GM23248 (cell line): ENCODE results near the gene TNXB. TPM values are rescaled to one million over a fixed set of nuclear protein-coding genes. Genes with fewer than 3 reads are reported as not detected.
A peak's percentile ranks its signal among the peaks of the same experiment; 100 is the strongest.

Source experiments
- DNase-seq: peaks from one replicate; pipeline ENCODE4 v3.0.0-alpha.2; 2015
- H2AFZ ChIP-seq: fragments of 200-600 bp; sonication (generic); 2 replicates; pipeline ENCODE4 v1.6.1; 2016; ENCODE audit warnings: antibody characterized with exemption
- H3F3A ChIP-seq: fragments of 200-600 bp; sonication (generic); 2 replicates; pipeline ENCODE4 v1.6.1; 2016; ENCODE audit warnings: mild to moderate bottlenecking, antibody characterized with exemption, mixed run types; ENCODE audit not compliant: insufficient read depth
- H3K27ac ChIP-seq: fragments of 200-600 bp; sonication (generic); 2 replicates; pipeline ENCODE4 v1.5.1; 2016; ENCODE audit warnings: mild to moderate bottlenecking
- H3K27me3 ChIP-seq: fragments of 200-600 bp; sonication (generic); replicated peaks from 2 replicates; pipeline ENCODE4 v1.6.1; 2016; ENCODE audit warnings: mild to moderate bottlenecking; ENCODE audit not compliant: insufficient read depth
- H3K36me3 ChIP-seq: fragments of 200-600 bp; sonication (generic); 2 replicates; pipeline ENCODE4 v1.6.1; 2016; ENCODE audit warnings: low read depth, mild to moderate bottlenecking
- H3K4me1 ChIP-seq: fragments of 200-600 bp; sonication (generic); 2 replicates; pipeline ENCODE4 v1.6.1; 2016; ENCODE audit warnings: mild to moderate bottlenecking; ENCODE audit not compliant: insufficient read depth
- H3K4me2 ChIP-seq: fragments of 200-600 bp; sonication (generic); one replicate; pipeline ENCODE4 v1.6.1; 2016; ENCODE audit warnings: mild to moderate bottlenecking; ENCODE audit not compliant: unreplicated experiment
- H3K4me3 ChIP-seq: fragments of 200-600 bp; sonication (generic); 2 replicates; pipeline ENCODE4 v1.5.1; 2016; ENCODE audit warnings: mild to moderate bottlenecking
- H3K79me2 ChIP-seq: fragments of 200-600 bp; sonication (generic); 2 replicates; pipeline ENCODE4 v1.6.1; 2016; ENCODE audit warnings: mild to moderate bottlenecking; ENCODE audit not compliant: insufficient read depth
- H3K9ac ChIP-seq: fragments of 200-600 bp; sonication (generic); 2 replicates; pipeline ENCODE4 v1.6.1; 2016; ENCODE audit warnings: mild to moderate bottlenecking
- H3K9me2 ChIP-seq: fragments of 200-600 bp; sonication (generic); 2 replicates; pipeline ENCODE4 v1.6.1; 2016; ENCODE audit warnings: mixed run types, mild to moderate bottlenecking, moderate library complexity; ENCODE audit not compliant: insufficient read depth
- H3K9me3 ChIP-seq: fragments of 200-600 bp; sonication (generic); one replicate; pipeline ENCODE4 v1.6.1; 2017; ENCODE audit warnings: low read depth
- H4K20me1 ChIP-seq: fragments of 200-600 bp; sonication (generic); 2 replicates; pipeline ENCODE4 v1.6.0; 2016; ENCODE audit not compliant: insufficient read depth
- EZH2 ChIP-seq: fragments of 200-600 bp; sonication (generic); IDR thresholded peaks from 2 replicates; pipeline ENCODE4 v1.6.1; 2018; ENCODE audit warnings: antibody characterized with exemption, mild to moderate bottlenecking; ENCODE audit not compliant: insufficient read depth, poor library complexity, severe bottlenecking
- EZH2phosphoT487 ChIP-seq: fragments of 200-600 bp; sonication (generic); IDR thresholded peaks from 2 replicates; pipeline ENCODE4 v1.6.1; 2018; ENCODE audit warnings: antibody characterized with exemption, moderate library complexity, mild to moderate bottlenecking, low read depth; ENCODE audit not compliant: insufficient read depth
- WGBS, 2 experiments: methylation state at CpG; one replicate each; pipeline ENCODE4 v1.1.6; 2015 to 2017; ENCODE audit warnings: low lambda C conversion rate in 2 of 2, low coverage in 1 of 2; ENCODE audit errors: missing lambda C conversion rate in 2 of 2; 5-methylcytosine and 5-hydroxymethylcytosine counted together
- in situ Hi-C: fragments of 300-500 bp; cut with MboI; formaldehyde crosslinking; loops from 2 replicates; pipeline ENCODE4 v1.15.0; 2020
- polyA plus RNA-seq: library from polyadenylated mRNA; unstranded; fragments of >200 nt; fragmentation: Nextera tagmentation; extraction: Ambion mirVana; gene quantifications from 2 replicates; pipeline ENCODE4 v1.2.1, GENCODE V29; 2016
- total RNA-seq: library from RNA; depleted of rRNA; stranded (reverse); fragments of >200 nt; shearing (Covaris generic); gene quantifications from 2 replicates; pipeline ENCODE4 v1.2.3, GENCODE V29; 2014

Gene TNXB
- total and polyA plus RNA-seq, 2 experiments from 2014 or later = 5.2 to 23.8 TPM

DNA sequence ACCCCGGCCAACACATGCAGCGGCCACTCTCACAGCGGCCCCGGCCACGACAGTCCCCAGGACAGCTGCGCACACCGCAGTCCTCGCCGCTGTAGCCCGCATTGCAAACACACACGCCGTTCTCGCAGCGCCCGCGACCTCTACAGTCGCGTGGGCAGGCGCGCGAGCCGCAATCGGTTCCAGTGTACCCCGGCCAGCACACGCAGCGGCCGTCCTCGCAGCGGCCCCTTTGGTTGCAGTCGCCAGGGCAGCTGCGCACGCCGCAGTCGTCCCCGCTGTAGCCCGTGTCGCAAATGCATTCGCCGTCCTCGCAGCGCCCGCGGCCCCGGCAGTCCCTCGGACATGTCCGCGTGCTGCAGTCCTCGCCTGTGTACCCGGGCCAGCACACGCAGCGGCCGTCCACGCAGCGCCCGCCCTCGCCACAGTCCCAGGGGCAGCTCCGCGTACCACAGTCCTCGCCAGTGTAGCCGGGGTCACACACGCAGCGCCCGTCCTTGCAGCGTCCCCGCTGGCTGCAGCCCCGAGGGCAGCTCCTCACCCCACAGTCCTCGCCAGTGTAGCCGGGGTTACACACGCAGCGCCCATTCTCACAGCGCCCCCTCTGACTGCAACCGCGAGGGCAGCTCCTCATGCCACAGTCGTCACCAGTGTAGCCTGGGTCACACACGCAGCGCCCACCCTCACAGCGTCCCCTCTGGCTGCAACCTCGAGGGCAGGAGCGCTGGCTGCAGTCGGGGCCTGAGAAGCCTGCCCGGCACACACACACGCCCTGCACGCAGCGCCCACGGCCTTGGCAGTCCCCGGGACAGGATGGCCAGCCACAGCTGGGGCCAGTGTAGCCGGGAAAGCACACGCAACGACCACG lies 12.5 kb downstream of the TNXB start:
- WGBS, 2 experiments = 81 to 84% methylated on average over 62 to 90 of the region's 90 CpGs

DNA sequence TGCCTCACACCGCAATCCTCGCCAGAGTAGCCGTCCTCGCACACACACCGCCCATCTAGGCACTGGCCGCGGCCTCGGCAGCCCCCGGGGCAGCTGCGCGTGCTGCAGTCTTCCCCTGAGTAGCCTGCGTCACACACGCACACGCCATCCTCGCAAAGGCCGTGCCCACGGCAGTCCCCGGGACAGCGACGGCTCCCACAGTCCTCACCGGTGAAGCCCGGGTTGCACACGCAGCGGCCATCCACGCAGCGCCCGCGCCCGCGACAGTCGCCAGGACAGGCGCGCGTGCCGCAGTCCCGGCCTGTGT lies 13.1 kb downstream of the TNXB start:
- H3K9me3 ChIP-seq = no peaks in the 10 kb centered on the region
- no peaks in the 10 kb centered on the region for H3K36me3 ChIP-seq
- H4K20me1 ChIP-seq = no peaks in the 10 kb centered on the region
- WGBS, 2 experiments = 85 to 95% methylated on average over 22 to 36 of the region's 36 CpGs
- H3K79me2 ChIP-seq = no peaks in the 10 kb centered on the region
- H3F3A ChIP-seq = peaks cover 30% of the 10 kb centered on the region
- H3K4me2 ChIP-seq = no peak overlapping the region
- H3K27ac ChIP-seq = no peak overlapping the region
- no peak overlapping the region for H3K4me3 ChIP-seq
- H3K9ac ChIP-seq = no peak overlapping the region
- no peak for DNase-seq
- in situ Hi-C loops = no loop called here
- H3K9me2 ChIP-seq = no peaks in the 10 kb centered on the region
- no peak overlapping the region for H2AFZ ChIP-seq
- H3K27me3 ChIP-seq = no peaks in the 10 kb centered on the region
- no peak for TF ChIP-seq EZH2phosphoT487
- no peak for TF ChIP-seq EZH2
- peaks cover 16% of the 10 kb centered on the region for H3K4me1 ChIP-seq

More for the DNA sequence above, 12.5 kb downstream of the TNXB start:
- Histone ChIP-seq H3K9ac (no peak overlapping the region), H3K79me2 (no peaks in the 10 kb centered on the region), H3K27me3 (no peaks in the 10 kb centered on the region), H4K20me1 (no peaks in the 10 kb centered on the region), H3K27ac (no peak overlapping the region), H2AFZ (no peak overlapping the region), H3K4me1 (peaks cover 16% of the 10 kb centered on the region), H3K9me3 (no peaks in the 10 kb centered on the region), H3K9me2 (no peaks in the 10 kb centered on the region), H3K36me3 (no peaks in the 10 kb centered on the region), H3K4me3 (no peak overlapping the region), H3K4me2 (no peak overlapping the region), H3F3A (peaks cover 28% of the 10 kb centered on the region)
- TF ChIP-seq EZH2 = no peak
- no peak for TF ChIP-seq EZH2phosphoT487
- in situ Hi-C loops = no loop called here
- DNase-seq = no peak

DNA sequence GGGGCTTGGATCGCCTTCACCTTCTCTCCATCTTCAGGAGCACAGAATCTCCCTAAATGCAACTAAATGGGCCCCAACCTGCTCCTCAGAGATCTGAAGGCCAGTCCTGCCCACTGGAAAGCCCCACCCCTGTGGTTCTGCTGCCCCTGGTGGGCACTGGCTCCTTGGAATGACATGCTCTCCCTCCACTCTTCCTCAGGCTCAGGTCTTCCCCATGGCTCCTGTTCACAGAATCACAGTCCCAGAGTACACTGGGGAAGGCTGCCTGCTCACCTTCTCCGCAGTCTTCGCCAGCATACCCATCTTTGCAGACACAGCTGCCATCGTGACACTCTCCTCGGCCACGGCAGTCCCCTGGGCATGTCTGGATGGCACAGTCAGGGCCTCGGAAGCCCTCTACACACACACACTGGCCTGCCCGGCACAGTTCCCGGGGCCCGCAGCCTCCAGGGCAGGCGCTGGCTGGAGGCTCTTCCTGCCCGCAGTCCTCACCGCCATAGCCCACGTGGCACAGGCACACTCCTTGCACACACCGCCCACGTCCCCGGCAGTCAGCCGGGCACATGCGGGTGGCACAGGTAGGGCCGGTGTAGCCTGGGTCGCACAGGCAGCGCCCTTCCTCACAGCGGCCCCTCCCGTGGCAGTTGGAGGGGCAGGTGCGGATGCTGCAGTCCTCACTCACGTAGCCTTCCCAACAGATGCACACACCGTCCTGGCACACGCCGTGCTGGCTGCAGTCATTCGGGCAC lies 13.6 kb downstream of the TNXB start:
- no peaks in the 10 kb centered on the region for H3K36me3 ChIP-seq
- no peaks in the 10 kb centered on the region for H3K27me3 ChIP-seq
- H3K79me2 ChIP-seq = no peaks in the 10 kb centered on the region
- WGBS, 2 experiments = 91 to 94% methylated on average over 19 to 30 of the region's 30 CpGs
- TF ChIP-seq EZH2 = no peak
- TF ChIP-seq EZH2phosphoT487 = no peak
- H3K9me3 ChIP-seq = no peaks in the 10 kb centered on the region
- in situ Hi-C loops = no loop called here
- no peaks in the 10 kb centered on the region for H4K20me1 ChIP-seq
- H2AFZ ChIP-seq = no peak overlapping the region
- peaks cover 16% of the 10 kb centered on the region for H3K4me1 ChIP-seq
- H3K27ac ChIP-seq = no peak overlapping the region
- H3K4me3 ChIP-seq = no peak overlapping the region
- H3F3A ChIP-seq = peaks cover 30% of the 10 kb centered on the region
- H3K9me2 ChIP-seq = no peaks in the 10 kb centered on the region
- H3K9ac ChIP-seq = no peak overlapping the region
- H3K4me2 ChIP-seq = no peak overlapping the region
- DNase-seq = no peak

DNA sequence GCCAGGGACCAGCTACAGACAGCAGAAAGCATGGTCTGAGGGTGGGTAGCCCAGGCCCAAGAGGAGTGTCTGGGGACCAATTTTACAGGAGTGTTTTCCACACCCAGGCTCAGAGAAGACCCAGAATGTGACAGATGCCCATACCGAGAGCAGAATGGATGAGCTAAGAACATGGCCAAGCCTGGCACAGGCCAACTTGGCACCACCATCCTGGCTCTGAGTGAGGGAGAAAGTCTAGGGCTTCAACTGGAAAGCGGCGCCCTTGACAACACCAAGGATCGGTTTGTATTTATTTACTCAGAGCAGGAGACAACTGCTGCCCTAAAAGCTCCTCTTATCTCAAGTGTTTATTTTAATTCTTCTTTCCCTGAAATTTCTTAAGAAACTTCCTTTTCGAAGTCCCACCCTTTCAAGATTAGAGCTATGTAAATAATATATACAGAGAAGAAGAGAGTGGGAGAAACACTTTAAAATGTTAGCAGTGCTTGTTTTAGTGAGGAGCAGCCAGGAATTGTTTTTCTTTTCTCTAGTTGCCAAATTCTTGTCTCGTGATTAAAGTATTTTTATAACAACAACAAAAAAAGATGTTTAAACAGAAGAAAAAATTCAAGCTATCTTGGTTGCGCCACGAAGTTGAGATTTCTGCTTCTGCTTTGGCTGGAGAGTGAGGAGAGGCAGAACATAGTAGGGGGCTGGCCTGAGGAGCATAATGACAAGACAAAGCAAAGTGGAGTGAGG lies 16.2 kb downstream of the TNXB start:
- Histone ChIP-seq H3K9me3 (no peaks in the 10 kb centered on the region), H3K4me3 (0 out of 2 replicates have a peak overlapping the region, but pooled peaks have one; percentile 6), H3K9me2 (no peaks in the 10 kb centered on the region), H3K27ac (peak overlapping the region; percentile 61), H3K9ac (peak overlapping the region; percentile 14), H3K79me2 (no peaks in the 10 kb centered on the region), H3K27me3 (0 out of 2 replicates have a peak, but pooled peaks cover 14% of the 10 kb centered on the region), H4K20me1 (no peaks in the 10 kb centered on the region), H3K4me1 (peaks cover 16% of the 10 kb centered on the region), H2AFZ (no peak overlapping the region), H3K4me2 (peak overlapping the region; percentile 46), H3K36me3 (no peaks in the 10 kb centered on the region), H3F3A (peaks cover 30% of the 10 kb centered on the region)
- peak; percentile 69 for DNase-seq
- in situ Hi-C loops = no loop called here
- no peak for TF ChIP-seq EZH2phosphoT487
- TF ChIP-seq EZH2 = no peak
- WGBS, 2 experiments = 24 to 26% methylated on average over 8 of the region's 8 CpGs
